Hypothalamus (tissue), 51 donors: ENCODE results near the gene HDAC8.
"Not testable (repeated sequence)": the region's sequence is repeated elsewhere in the genome, so short reads cannot be mapped to it uniquely, and the experiment has no call there.

Experiments
- DNase-seq, 51 donors: peaks; one replicate each; lab custom pipeline; 2025; lab: John Stamatoyannopoulos, UW

Gene HDAC8

DNA sequence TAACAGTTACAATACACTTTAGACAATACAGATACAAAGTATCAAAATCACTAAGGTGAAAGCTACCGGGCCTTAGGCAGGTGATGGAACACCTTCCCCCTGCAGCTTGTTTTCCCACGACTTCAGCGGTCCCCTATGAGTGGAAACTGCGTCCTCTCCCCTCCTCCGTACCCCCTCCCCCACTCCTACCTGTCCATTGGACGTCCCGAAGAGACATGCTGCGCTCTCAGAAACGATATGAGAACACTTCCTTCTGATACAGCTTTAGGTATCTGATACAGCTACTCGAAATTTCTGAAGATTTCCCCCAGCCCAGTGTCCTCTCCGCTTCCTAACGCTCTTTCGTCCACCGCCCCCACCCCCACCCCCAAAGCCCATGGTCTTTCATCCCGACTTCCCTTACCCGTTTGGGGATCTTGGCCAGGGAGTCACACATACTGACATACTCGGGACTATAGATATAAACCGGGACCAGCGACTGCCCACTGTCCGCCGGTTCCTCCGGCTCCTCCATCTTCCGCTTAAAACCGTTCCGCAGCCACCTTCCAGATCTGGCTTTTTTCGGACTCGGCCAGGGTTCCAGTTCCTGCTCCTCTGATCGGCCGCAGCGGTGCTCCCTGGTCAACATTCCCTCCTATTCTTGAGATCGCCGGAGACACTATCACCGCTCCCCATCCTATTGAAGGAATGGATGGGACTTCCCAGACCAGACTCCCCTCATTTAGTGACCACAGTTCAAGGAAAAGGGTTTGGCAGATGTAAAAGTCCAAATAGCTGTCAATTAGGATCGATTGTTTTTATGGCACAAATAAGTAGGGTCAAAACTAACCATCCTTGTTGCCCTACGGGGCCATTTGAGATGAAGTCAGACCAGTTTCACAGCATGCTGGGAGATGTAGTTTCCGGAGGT, at the start of gene HDAC8:
HDAC8 (minus strand) TSS at position 596 of the 910 bp plus-strand sequence; CDS start at position 514, 82 bp downstream.
- DNase-seq, result peak; percentile 1 to 89 (median 30)

DNA sequence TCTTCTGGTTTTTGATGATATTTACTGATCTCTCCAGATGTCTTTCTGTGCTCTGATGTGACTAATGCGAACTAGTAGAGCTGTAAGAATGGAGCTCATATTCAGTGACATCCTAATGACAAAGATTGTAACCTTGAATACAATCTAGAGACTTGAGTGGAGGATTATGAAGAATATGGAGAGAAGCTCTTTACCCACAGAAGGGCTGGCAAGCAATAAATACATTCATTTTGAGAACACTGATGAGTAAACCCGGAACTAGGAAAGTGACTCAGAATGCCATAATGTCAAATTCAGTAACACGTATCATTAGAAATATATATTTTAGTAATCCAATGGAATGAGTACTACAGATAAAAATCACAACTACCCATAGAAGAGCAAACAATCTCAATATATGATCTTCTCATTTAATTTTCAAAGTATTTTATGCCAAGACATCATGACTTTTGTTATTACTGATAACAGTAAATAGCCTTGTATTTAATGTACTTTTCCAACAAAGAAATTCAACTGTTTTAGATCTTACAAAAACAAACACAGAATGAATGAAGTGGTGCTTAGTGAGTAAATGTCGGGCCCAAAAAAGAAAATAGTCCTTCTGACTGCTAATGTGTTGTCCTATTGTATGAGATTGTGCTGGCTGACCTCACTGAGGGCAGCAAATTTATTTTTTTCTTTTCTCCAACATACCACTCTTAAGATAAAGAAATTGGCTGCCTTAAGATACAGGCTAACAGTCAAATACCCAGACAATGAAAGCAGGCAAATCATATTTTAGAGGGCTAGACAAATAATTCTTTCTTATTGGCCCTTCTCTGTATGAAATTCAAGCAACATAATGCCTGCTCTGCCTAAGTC, 49.2 kb upstream of the HDAC8 start:
- no peak for DNase-seq

DNA sequence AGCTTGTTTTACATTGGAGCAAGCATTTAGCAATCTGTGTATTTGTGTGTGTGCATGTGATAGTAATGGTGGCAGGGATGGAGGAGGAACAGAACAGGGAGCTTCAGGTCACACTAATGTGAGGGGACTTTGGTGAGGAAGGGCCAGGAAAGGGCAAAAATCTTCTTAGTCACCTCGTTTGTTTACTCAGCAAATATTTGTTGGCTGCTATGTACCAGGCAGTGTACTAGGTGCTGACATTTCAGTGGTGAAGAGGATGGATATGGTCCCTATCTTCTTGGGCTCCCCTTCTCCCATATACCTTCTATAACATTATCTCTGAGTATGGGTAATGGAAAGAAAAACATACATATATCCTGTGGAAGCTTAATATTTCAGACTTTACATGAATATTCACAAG, 48.5 kb upstream of the HDAC8 start:
- no peak for DNase-seq

DNA sequence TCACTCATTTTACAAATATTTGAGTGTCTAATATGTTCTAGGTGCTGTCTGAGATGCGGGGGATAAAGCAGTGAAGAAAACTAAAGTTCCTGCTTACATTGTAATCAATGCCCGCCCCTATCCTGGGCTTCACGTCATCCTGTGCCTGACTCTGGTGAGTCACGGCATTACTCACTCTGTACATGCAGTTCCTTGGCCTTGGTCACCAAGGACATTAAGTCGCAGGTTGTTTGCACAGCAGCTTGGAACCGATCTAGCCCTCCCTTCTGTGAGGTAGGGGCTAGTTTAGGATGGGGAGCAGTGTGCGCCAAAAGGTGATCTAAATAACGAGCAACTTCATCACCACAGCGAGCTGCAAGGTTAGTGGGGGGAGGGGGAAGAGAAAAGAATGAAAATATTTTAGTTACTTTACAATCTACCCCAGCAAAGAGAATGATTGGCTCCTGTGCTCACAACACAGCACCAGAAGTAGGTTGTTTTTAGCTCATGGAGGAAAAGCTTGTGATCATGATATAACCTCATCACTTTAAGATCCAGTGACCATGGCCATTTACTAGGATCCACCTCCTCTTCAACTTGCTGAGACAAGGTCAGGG, 48.0 kb upstream of the HDAC8 start:
- peak in 1 of 51 donors; percentile 0 for DNase-seq

DNA sequence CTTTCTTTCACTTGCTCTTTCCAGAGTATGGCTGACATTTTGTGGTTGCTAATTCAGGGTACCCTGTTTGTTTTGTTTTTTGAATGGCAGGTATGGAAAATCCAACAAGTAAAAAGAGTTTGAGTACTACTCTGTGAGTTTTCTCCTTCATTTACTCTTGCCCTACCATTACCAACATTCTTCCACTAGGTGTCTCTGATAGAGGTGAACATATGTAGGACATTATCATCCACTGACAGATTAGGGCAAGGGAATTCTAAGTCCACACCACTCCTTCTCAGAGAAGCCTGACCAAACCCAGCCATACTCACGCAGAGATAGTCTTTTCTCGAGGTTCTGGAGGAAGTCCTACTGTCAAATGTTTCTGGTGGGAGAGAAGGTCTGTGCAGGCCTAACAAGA, 36.7 kb upstream of the HDAC8 start:
- no peak for DNase-seq

DNA sequence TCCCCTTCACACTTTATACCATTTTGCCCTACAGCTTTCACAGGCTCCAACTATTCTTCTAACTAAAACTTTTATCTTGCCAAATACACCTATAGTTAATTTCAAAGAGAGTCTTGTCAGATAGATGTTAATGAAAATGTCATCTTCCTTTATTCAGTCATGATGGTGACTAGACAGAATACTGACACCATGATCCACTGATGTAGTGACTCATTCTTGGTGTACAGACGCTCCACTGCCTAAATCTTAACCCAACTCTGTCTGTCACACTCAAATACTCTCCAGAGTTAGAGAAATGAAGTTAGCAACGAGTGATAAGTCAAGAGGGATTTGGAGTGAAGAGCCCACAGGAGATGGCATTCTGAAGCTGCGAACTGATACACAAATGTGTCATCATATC, 32.1 kb upstream of the HDAC8 start:
- DNase-seq, result no peak

DNA sequence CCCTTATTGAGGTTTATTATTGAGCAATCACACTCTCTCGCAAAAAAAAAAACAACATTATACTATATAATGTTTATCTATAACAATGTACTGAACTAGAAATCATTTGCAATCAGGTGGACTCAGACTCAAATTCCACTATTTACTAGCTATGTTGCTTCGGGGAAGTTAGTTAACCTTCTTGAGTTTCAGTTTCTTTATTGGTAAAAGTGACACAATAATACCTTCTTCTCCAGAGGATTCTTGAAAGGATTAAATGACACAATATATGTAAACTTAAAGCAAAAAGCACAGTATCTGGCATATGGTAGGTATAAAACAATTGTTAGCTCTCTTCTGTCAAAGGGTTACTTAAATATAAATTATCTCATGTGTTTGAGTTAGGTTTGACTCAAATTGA, 31.5 kb upstream of the HDAC8 start:
- no peak for DNase-seq

DNA sequence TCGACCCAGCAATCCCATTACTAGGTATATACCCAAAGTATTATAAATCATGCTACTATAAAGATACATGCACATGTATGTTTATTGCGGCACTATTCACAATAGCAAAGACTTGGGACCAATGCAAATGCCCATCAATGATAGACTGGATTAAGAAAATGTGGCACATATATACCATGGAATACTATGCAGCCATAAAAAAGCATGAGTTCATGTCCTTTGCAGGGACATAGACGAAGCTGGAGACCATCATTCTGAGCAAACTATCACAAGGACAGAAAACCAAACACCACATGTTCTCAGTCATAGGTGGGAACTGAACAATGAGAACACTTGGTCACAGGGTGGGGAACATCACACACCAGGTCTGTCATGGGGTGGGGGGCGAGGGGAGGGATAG, 18.4 kb upstream of the HDAC8 start:
- DNase-seq, result not testable (repeated sequence)

DNA sequence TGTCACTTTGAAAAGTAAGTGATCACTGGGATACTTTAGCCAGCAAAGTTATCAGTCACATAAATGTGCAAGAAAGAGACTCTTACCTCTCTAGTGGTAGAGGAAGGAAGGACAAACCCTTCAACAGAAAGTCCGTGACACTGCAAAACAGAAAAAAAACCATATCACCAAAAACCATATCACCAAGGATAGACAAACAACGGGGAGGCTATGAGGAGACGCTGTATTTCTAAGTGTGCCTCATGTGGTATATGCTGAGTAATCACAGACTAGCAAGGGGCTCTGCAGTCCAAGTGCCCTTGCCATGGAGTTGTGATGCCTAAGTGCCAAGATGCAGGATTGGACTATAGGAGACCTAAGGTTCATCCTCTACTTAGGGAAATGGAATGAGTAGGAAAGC, 11.5 kb upstream of the HDAC8 start:
- no peak for DNase-seq

DNA sequence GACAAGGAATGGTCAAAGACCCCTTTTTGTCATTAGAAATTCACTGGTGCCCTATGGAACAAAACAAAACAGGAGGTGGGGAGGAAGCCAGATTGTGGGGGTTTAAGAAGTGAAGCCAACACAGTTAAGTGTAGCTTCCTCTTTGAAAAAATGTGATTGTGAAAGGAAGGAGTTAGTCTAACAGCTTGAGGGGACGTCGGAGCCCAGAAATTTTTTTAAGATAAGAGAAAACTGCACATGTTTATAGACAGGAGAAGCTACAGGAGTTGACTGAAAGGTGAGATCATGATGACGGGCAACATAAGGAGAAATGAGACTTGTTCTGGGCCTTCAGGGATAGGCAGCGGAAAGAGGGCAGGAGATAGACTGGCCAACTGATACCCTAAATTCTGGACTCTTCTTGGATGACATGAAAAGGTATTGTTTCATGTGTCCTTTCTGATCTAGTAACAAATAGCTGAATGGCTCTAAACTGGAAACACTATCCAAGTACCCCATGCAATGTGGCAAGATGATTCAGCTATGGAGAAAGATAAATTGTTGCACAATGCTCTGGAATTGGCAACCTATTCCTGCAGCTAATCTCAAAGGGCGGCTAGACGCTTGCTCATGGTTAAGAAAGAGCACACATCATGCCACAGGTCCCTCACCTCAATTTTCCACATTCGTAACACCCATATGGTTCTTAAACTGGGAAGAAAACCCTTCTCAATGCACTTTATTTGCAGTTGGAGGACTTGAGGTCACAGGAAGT, 3.7 kb upstream of the HDAC8 start:
- no peak for DNase-seq

DNA sequence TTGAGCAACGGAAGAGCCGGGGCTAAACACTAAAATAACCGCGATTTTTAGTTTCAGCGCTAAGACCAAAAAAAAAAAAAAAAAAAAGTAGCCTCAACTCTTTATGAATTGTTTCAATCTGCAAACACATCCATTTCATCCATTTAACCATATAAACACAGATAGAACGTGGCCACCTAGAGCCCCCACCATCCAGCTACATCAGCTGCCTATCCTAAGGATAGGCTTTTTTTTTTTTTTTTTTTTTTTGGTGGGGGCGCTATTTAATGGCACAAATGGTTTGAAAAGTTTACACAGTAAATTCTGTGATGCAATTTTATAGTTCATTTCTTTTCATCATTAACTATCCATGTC, 492 bp upstream of the HDAC8 start:
- DNase-seq, result no peak

DNA sequence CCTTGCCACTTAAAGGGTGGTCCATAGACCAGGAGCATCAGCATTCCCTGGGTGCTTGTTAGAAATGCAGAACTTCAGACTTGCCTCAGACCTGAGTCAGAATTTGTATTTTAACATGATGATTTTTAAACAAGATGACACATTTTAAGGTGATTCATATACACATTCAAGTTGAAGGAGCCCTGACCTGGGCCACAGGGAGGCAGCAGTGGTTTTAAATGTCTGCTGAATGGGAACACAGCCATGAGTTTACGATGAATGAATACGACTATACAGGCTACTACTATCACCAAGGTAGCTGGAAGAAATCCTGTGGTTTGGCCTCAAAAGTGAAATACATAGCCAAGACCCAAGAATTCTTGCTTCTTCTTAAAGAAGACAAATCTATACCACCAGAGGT, 2.9 kb downstream of the HDAC8 start:
- DNase-seq, result no peak

DNA sequence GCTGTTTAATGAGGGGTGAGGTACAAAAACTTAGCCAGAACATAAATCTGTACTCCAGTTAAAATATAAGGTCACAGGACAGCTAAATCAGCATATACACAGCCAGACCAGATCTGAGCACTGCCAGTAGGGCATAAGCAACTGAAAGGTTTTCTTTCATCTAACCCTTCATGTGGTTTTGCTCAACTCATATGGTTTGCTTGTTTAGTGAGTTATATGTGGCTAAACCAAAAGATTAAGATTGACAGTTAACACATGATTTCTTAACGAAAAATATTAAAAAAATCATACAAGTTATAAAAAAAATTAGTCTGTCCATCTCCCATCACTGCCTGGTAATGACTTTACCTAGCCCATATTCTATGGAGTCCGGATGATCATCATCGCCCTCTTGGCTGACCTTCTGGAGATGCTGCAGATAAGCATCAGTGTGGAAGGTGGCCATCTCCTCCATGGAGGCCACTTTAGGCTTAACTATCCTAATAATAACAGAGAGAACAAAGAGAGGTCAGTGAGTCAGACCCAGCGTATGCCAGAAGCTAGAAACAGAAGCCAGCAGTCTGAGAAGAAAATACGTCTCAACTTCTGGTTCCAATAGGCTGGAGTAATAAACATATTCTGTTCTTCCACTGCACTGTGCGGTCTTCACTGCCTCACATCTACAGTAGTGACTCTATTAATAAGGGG, 4.1 kb downstream of the HDAC8 start:
- DNase-seq, result no peak

DNA sequence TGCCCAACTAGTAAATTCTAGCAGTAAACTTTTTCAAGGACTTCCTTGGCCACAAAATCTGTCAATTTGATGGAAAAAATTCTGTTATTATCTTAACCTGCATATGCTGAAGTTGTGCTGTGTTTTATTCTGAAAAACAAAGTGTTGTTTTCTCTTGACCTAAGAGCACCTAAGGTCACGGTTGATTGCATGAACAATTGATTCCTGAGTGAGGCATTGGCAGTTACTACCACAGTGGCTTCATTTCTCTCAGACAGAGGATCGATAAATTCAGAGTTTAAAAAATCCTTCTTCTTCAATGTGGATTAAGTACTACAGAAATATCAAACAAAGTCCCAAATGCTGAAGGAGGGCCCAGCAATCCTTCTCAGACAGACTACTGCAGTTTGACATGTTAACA, 6.2 kb downstream of the HDAC8 start:
- no peak for DNase-seq

DNA sequence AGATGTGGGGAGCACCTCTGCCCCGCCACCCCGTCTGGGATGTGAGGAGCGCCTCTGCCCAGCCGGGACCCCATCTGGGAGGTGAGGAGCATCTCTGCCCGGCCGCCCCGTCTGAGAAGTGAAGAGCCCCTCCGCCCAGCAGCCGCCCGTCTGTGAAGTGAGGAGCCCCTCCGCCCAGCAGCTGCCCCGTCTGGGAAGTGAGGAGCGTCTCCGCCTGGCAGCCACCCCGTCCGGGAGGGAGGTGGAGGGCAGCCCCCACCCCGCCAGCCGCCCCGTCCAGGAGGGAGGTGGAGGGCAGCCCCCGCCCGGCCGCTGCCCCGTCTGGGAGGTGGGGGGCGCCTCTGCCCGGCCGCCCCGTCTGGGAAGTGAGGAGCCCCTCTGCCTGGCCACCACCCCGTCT, 13.0 kb downstream of the HDAC8 start:
- DNase-seq, result not testable (repeated sequence)

DNA sequence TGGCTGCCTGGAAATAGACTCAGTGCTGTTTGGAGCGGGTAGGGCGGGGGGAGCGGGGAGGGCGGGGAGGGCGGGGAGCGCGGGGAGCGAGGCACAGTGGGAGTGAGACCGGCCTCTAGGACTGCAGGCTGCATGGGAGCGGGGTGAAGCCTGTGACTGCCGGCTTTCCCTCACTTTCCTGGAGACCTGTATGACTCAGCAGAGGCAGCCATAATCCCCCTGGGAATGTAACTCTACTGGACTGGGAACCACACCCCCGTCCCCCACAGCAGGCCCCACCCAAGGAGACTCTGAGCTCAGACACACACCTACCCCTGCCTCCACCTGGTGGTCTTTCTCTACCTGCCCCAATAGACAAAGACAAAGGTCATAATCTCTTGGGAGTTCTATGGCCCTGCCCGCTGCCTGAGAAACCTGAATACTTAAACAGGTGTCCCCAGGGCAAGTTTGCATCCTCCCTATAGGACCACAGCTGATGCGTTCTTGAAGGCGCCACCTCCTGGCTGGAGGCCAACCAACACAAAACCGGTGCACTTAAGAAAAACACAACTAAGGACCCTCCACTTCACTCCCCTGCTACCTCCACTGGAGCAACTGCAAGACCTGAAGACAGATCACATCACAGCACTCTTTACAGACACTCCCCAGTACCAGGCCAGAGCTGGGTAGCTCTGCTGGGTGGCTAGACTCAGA, 18.0 kb downstream of the HDAC8 start:
- peak in 1 of 51 donors; percentile 0 for DNase-seq

DNA sequence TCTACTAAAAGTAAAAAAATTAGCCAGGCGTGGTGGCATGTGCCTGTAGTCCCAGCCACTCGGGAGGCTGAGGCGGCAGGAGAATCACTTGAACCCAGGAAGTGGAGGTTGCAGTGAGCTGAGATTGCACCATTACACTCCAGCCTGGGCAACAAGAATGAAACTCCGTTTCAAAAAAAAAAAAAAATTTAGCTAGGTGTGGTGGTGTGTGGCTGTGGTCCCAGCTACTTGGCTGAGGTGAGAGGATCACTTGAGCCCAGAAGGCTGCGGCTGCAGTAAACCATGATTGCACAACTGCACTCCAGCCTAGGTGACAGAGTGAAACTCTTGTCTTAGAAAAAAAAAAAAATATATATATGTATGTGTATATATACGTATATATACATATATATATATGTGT, 20.2 kb downstream of the HDAC8 start:
- DNase-seq, result not testable (repeated sequence)

DNA sequence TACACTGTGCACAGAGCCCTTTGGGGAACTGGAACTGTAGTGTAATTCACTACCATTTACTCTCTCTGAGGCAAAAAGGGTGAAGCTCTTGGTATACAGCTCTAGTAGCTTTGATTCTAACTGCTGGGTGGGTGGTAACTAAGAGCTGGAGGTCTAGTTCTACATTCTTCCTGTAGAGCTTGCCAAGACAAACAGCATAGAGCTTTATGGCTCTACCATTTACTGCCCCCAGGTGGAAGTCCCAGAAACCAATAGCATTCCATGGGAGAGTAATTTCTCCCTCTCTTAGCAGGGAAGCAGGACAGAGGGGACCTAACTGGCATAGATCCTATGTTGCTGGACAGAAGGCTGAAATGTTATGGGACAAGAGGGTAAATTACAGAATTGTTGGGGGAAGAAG, 26.7 kb downstream of the HDAC8 start:
- no peak for DNase-seq

DNA sequence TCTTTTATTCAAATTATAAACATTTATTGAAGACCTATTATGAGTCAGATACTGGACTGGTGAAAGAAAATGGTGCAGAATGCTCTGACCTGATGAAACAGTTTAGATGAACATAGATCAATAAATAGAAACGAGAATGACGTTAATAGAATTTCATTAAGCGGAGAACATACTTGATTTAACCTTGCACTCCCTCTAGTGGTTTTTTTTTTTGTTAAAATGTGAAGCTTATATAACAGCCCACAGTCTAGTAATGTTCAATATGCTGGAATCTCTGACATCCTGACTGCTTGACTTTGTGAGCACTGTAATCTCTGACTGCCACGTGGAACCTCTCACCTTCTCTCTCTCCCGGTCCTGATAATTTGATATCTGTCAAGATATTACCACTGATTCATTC, 32.3 kb downstream of the HDAC8 start:
- peak in 1 of 51 donors; percentile 5 for DNase-seq
